ENCODE results near the gene TUT7. TPM values are rescaled to one million over a fixed set of nuclear protein-coding genes. Genes with fewer than 3 reads are reported as not detected.

The TUT7 gene
- total and polyA plus RNA-seq, 10 of the 15 experiments (the other 5 are each of a cell fraction or from before 2014, with no cell fraction given), result 10.0 to 49.8 (median 30.4) TPM

- TF ChIP-seq GATAD2B (conservative IDR thresholded peaks at IDR 0.05; ENCODE audit: low read depth) (no peak), BCLAF1 (IDR thresholded peaks at IDR 0.05) (no peak)
These were observed 35.4 kb upstream of the TUT7 start (continued) for GRCh38 chr9:86389628-86390027.

GRCh38 chr9:86387376-86387775, 33.2 kb upstream of the TUT7 start:
- in situ Hi-C loops (cut with MboI) (no loop called here), intact Hi-C loops (cut with micrococcal nuclease; ENCODE audit: unreplicated experiment) (no loop called here)
- no peaks in the 10 kb centered on the region; a peak in 1 of 4 replicates for H3K27me3 ChIP-seq (replicated peaks in 1 of 2; ENCODE audit: control insufficient read depth in 2 of 2, insufficient read depth in 2 of 2, low read length in 1 of 2)
- FAIRE-seq (no peak), DNase-seq (ENCODE audit: low read depth, low spot score) (no peak), ATAC-seq (no peak)
- H3K27ac ChIP-seq (ENCODE audit: control insufficient read depth, insufficient read depth), result no peak overlapping the region
- H4K20me1 ChIP-seq (ENCODE audit: control insufficient read depth, insufficient read depth), result no peaks in the 10 kb centered on the region
- H3K4me1 ChIP-seq (ENCODE audit: control insufficient read depth, insufficient read depth, low read length), result no peaks in the 10 kb centered on the region
- H3K36me3 ChIP-seq (ENCODE audit: control insufficient read depth in 2 of 2, insufficient read depth in 2 of 2, low read length in 1 of 2), result no peaks in the 10 kb centered on the region
- H2AFZ ChIP-seq (ENCODE audit: control insufficient read depth, low read depth, low read length), result no peak overlapping the region
- H3K79me2 ChIP-seq (ENCODE audit: control insufficient read depth, insufficient read depth, low read length), result no peaks in the 10 kb centered on the region
- CTCF ChIA-PET, result interaction anchor here (0.6 kb wide), 1 partner anchor 149 kb away, joined by 3 read pairs; no protein-coding TSS in a partner anchor
- SMC1A ChIA-PET (ENCODE audit: uncharacterized antibody, unreplicated experiment), result no interaction called here
- no TSS peak for BruUV-seq (replicated peaks)
- WGBS (ENCODE audit: insufficient coverage, insufficient replicate concordance, low lambda C conversion rate, missing lambda C conversion rate), result 3% methylated on average over 3 of the region's 3 CpGs
- POLR2A ChIA-PET, result no interaction called here
- no peaks in the 10 kb centered on the region; the same call in 2 of the 3 replicates for H3K9me3 ChIP-seq (replicated peaks; ENCODE audit: control insufficient read depth, insufficient read depth, low read length)
- RAD21 ChIA-PET (ENCODE audit: unreplicated experiment), result no interaction called here
- no peak overlapping the region for H3K4me3 ChIP-seq
- no peak overlapping the region for H3K4me2 ChIP-seq (ENCODE audit: control insufficient read depth, insufficient read depth)
- no peak overlapping the region for H3K9ac ChIP-seq (ENCODE audit: control insufficient read depth, insufficient read depth, low read length)
- TF ChIP-seq NR2C1 (IDR thresholded peaks at IDR 0.05), result no peak
- TF ChIP-seq NFIC (IDR thresholded peaks at IDR 0.05; ENCODE audit: low read depth, low read length), result no peak
- no peak for TF ChIP-seq RB1 (IDR thresholded peaks at IDR 0.05; ENCODE audit: borderline replicate concordance)
- no peak for TF ChIP-seq ZNF622 (IDR thresholded peaks at IDR 0.05)
- TF ChIP-seq ZNF217 (IDR thresholded peaks at IDR 0.05), result no peak
- no peak for TF ChIP-seq HDGF (IDR thresholded peaks at IDR 0.05)
- TF ChIP-seq ZBED1 (IDR thresholded peaks at IDR 0.05; ENCODE audit: borderline replicate concordance), result no peak
- no peak for TF ChIP-seq CEBPB (IDR thresholded peaks at IDR 0.05; ENCODE audit: borderline replicate concordance in 1 of 2, low read depth in 2 of 2, low read length in 2 of 2)
- no peak for TF ChIP-seq GABPA (IDR thresholded peaks at IDR 0.05; ENCODE audit: low read depth)
- TF ChIP-seq, protein P1, sequence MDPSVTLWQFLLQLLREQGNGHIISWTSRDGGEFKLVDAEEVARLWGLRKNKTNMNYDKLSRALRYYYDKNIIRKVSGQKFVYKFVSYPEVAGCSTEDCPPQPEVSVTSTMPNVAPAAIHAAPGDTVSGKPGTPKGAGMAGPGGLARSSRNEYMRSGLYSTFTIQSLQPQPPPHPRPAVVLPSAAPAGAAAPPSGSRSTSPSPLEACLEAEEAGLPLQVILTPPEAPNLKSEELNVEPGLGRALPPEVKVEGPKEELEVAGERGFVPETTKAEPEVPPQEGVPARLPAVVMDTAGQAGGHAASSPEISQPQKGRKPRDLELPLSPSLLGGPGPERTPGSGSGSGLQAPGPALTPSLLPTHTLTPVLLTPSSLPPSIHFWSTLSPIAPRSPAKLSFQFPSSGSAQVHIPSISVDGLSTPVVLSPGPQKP (IDR thresholded peaks at IDR 0.05; ENCODE audit: low read depth, low read length), result no peak
- TF ChIP-seq TBL1XR1 (IDR thresholded peaks at IDR 0.05; ENCODE audit: low read depth, low read length), result no peak
- no peak for TF ChIP-seq IKZF1 (conservative IDR thresholded peaks at IDR 0.05)
- no peak for TF ChIP-seq POLR2AphosphoS5 (IDR thresholded peaks at IDR 0.05; ENCODE audit: low read length)
- no peak for TF ChIP-seq YY1 (IDR thresholded peaks at IDR 0.05; ENCODE audit: low read depth, low read length)
- no peak for TF ChIP-seq CHD4 (IDR thresholded peaks at IDR 0.05)
- no peak for TF ChIP-seq ATF2 (IDR thresholded peaks at IDR 0.05; ENCODE audit: low read length)
